GM19452 (cell line): ENCODE measurements around the gene CDHR5.

Source experiments
- ATAC-seq: cut with Tn5 transposase; IDR thresholded peaks from one replicate; pipeline ENCODE4 v1.9.1; 2021; ENCODE audit not compliant: unreplicated experiment

Gene CDHR5

GRCh38 chr11:643849-644738 is 19.3 kb upstream of the CDHR5 start:
- no peak for ATAC-seq

DNA sequence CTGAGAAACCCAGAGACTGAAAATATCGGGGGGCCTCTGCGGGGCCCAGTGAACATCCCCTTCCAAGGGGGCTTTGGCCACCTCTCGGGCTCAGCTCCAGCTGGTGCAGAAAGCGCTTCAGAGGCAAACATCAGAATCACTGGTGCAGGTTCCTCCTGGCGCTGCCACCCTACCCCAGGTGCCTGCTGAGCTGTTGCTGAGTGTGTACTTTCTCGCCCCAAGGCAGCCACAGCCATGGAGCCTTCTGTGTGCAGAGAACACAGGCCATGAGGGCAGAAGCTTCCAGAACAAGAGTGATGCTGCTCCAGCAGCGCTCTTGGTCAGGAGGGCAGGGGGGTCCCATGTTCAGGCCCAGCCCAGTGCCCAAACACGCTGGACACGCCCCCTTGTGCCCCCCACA is 18.6 kb upstream of the CDHR5 start:
- no peak for ATAC-seq

DNA sequence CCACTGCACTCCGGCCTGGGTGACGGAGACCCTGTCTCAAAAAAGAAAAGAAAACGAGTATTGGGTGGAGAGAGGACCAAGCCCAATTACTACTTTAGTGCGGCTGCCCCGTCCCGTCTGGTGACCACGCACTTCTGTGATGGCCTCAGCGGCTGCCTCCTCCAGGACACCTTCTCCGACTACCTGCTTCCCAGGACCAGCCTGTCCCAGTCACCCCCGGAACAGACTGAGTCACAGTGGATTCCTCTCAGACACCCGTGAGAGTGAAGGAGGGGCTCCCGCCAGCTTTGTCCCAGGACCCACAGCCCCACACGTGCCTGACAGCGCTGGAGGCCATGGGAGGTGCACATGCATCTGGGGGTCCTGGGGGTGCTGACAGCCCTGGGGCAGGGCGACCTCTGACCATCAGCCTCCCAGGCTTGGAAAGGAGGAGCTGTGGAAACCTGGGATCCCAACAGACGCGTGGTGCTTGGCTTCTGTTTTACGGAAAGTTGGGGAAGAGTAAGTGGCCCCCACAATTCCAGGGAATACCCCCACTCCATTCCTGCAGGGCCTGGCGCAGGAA is 17.1 kb upstream of the CDHR5 start:
- ATAC-seq: no peak

DNA sequence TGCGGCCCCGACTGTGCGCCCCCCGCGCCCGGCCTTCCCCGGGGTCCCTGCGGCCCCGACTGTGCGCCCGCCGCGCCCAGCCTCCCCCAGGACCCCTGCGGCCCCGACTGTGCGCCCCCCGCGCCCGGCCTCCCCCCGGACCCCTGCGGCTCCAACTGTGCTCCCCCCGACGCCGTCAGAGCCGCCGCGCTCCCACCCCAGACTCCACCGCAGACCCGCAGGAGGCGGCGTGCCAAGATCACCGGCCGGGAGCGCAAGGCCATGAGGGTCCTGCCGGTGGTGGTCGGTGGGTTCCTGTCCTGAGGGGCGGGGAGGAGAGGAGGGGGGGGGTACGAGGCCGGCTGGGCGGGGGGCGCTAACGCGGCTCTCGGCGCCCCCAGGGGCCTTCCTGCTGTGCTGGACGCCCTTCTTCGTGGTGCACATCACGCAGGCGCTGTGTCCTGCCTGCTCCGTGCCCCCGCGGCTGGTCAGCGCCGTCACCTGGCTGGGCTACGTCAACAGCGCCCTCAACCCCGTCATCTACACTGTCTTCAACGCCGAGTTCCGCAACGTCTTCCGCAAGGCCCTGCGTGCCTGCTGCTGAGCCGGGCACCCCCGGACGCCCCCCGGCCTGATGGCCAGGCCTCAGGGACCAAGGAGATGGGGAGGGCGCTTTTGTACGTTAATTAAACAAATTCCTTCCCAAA is 15.4 kb upstream of the CDHR5 start:
- ATAC-seq: no peak

DNA sequence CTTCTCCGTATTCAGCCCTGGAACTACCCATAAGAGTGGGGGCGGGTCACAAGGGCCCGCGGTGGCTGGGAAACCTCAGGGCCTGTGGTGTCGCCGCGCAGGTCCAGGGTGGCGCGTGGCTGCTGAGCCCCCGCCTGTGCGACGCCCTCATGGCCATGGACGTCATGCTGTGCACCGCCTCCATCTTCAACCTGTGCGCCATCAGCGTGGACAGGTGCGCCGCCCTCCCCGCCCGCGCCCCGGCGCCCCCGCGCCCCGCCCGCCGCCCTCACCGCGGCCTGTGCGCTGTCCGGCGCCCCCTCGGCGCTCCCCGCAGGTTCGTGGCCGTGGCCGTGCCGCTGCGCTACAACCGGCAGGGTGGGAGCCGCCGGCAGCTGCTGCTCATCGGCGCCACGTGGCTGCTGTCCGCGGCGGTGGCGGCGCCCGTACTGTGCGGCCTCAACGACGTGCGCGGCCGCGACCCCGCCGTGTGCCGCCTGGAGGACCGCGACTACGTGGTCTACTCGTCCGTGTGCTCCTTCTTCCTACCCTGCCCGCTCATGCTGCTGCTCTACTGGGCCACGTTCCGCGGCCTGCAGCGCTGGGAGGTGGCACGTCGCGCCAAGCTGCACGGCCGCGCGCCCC is 14.7 kb upstream of the CDHR5 start:
- ATAC-seq: no peak

DNA sequence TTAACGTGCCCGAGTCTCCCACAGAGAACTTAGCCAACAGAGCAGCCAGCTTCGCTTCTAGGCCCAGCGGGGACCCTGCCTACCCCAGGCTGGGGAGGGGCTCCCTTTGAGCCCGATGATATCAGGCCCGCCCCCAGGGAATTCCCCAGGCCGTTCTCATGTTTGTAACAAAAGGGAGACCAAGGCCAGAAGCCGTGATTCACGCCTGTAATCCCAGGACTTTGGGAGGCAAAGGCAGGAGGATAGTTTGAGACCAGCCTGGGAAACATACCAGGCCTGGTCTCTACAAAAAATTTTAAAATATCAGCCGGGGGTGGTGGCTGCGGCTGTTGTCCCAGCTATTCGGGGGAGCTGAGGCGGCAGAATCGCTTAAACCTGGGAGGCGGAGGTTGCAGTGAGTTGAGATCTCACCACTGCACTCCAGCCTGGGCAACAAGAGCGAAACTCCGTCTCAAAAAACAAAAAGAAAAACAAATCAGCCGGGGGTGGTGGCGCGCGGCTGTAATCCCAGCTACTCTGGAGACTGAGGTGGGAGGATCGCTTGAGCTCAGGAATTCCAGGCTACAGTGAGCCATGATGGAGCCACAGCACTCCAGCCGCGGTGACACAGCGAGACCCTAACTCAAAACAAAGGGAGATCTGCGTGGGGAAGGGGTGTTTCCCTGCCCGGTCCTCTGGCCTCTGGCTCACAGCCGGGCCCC is 14.0 kb upstream of the CDHR5 start:
- ATAC-seq: no peak

DNA sequence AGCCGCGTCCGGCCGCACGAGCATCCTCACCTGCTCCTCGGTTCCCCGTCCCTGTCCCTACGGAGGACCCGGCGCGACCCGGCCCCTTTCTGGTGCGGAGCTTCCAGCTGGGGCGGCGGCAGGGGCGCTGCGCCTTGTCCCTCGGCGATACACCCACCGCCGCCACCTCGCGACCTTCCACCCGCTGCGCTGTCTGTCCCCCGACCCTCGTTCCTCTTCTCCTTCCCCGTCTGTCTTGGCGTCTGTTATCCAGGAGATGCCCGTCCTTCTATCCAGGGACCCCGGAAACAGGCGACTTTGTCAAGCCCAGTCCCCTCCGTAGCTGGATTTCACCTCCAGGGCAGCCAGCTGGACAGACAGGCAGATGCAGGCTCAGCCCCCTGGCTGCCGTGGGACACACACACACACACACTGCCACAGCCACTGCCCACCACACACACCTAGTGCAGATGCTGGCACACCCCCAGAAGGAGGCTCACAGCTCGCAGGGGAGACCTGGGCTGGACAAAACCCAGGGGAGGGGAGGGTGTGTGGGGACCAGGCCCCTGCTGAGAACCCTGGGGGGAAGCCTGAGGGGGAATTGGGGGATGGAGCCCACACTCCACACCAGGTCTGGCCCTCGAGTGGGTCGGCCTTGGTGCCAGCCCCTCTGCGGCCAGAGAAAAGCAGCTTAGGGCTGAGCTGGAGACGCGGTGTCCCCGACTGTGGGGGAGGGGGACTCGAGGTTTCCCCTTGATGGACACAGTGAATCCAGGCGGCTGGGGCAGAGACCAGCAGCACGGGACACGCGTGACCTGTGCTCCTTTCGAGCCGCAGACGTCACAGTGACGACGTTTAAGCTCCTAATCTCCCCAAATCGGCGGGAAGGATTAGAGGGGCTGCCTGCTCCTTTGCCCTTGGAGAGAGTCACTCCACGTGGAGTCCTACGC is 13.1 kb upstream of the CDHR5 start:
- ATAC-seq: no peak

- no peak for ATAC-seq
Measured at GRCh38 chr11:637333-637592, 12.5 kb upstream of the CDHR5 start.

DNA sequence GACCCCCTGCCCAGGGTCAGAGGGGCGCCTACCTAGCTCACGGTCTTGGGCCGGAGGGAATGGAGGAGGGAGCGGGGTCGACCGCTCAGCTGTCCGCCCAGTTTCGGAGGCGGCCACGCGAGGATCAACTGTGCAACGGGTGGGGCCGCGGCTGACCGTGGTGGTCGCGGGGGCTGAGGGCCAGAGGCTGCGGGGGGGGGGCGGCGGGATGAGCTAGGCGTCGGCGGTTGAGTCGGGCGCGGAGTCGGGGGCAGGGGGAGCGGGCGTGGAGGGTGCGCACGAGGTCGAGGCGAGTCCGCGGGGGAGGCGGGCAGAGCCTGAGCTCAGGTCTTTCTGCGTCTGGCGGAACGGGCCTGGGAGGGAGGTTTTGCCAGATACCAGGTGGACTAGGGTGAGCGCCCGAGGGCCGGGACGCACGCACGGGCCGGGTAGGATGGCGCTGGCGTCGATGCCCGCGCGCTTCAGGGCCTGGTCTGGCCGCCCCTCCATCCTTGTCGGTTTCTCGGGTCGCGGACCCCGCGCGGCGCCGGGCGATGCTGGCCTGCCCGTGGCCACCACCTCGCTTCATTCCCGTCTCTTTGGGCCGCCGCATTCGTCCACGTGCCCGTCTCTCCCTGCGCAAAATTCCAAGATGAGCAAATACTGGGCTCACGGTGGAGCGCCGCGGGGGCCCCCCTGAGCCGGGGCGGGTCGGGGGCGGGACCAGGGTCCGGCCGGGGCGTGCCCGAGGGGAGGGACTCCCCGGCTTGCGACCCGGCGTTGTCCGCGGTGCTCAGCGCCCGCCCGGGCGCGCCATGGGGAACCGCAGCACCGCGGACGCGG is 12.0 kb upstream of the CDHR5 start, which contains the start of gene DRD4:
TSS of gene DRD4 (plus strand) at position 759 of the 822 bp plus-strand sequence. CDS start at position 795, 36 bp downstream.
- no peak for ATAC-seq

DNA sequence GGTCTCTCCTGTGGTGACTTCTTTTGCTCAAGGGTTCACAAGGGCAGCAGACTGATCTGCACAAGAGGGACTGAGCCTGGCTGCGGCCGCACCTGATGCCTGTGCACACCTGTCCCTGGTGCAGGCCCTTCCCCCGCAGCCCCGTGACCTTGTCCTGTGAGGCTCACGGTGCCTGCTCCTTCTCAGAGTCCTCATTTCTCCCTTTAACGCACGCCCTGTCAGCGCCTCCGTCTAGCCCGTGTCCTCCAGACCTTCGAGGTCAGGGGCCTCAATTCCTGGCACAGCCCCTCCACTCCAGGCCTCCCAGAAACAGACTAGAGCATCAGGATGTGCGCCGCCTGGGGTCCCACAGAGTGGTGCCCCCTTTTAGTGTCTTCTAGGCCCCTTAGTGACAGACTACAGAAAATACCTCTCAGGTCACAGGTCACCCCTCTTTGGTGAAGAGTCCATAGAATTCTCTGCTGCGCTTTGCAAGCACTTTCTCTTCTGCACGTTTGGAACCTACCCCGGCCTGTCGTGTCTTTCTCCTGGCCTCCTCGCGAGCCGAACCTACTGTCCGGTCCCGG is 11.3 kb upstream of the CDHR5 start:
- no peak for ATAC-seq

DNA sequence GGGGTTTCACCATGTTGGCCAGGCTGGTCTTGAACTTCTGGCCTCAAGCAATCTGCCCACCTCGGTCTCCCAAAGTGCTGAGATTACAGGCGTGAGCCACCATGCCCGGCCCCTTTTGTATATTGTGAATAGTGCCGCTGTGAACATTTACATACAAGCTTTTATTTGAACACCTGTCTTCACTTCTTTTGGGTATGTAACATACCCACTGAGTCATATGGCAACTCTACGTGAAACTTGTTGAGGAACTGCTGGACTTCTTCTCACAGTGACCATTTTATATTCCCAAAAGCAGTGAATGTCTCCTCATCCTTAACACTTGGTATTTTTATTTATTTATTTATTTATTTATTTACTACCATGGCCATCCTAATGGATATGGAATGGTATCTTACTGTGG is 6.1 kb upstream of the CDHR5 start:
- ATAC-seq: no peak

GRCh38 chr11:629237-629583 is 4.5 kb upstream of the CDHR5 start:
- no peak for ATAC-seq

DNA sequence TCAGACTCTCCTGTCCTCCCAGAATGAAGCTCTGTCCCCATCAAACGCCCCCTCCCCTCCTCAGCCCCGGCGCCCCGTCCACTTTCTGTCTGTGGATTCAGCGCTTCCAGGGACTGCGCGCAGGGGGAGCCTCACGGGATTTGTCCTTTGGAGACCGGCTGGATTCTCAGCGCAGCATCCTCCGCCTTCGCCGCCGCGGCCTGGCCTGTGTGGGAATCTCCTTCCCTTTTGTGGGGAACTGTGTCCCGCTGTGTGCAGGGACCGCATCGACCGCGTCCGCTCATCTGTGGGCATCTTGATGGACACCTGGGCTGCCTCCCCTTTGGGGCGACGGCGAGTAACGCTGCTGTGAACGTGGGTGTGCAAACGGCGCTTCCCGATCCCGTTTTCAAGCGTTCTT is 3.3 kb upstream of the CDHR5 start:
- no peak for ATAC-seq

DNA sequence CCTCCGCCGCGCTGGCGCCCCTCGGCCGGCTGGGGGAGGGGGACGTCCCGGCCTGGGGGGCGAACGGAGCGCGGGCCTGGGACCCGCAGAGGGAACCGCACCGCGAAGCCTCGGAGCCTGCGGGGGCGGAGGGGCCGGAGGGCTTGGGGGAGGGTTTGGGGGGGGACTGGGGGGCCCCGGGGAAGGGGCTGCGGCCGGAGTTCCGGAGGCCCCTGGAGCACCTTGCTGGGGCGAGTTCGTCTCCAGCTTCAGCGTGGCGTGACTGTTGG is 2.5 kb upstream of the CDHR5 start:
- no peak for ATAC-seq

- no peak for ATAC-seq
Measured at GRCh38 chr11:626475-627307, 1.9 kb upstream of the CDHR5 start, which contains the start of gene SCT. TSS of gene SCT (minus strand) at chr11:627181. CDS start at chr11:627143, 38 bp downstream.

GRCh38 chr11:625636-626268 is 997 bp upstream of the CDHR5 start:
- no peak for ATAC-seq

DNA sequence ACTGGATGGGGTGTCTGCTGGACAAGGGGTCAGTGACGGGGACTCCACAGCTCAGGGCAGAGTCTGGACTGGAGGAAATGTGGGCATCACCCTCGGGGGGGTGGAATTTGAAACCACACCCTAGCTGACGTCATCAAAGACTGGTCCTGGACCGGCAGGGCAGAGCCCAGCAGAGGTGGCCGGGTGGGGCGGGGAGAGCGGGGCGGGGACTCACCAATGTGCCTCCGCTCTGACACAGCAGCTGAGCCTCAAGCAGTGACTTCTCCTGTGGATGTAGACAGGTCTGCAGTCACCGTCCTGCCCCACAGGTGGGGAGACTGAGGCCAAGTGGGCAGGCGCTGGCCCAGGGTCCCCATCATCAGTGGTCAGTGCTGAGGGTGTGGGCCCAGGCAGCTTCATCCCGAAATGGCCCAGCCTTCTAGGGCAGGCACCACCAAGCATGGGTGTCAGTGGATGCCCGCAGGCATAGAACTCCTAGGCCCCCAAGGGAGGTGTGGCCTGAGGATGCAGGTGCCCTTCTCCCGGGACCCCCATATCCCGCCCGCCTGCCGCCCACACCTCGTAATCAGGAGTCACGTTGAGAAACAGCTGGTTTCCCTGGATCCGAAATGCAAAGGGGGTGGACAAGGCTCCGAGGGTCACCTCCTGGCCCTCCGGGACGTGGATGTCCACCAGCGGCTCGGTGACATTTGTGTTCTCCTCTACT is 603 bp downstream of the CDHR5 start:
- no peak for ATAC-seq
